ENCODE measurements around the gene TMA7.
A peak's percentile ranks its signal among the peaks of the same experiment; 100 is the strongest.

Gene TMA7

DNA sequence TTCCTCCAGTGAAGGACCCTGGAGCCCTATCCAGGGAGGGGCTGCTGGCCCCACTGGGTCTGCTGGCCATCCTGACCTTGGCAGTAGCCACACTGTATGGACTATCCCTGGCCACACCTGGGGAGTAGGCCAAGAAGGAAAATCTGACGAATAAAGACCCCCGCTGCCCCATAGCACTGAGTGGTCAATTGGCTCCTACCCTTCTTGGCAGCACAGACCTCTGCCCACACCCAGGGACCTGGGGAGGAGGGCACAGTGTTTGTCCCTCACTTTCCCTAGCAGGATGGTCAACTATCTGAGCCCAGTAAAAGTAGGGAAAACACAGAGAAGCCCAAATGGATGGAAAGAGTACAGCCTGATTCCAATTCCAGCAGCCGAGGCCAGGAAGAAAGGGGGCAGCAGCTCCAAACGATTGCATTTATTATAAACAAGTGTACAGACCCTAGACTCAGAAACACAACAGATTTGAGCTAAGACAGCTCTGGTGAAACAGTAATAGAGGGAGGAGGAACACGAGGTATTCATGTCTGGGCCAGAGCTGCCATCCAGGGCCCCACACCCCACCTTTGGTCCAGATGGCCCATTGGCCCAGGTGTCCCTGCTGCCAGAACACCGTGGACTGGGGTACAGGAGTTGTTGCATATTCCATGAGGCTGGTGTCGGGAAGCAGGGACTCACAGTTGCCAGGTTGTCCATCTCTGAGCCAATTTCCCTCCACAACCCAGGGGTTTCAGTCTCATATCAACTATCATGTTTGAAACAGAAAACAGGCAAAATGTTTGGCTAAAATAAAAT, 27.6 kb downstream of the TMA7 start:
- Histone ChIP-seq H2AFZ (ENCODE audit: low read depth, low read length) (no peak overlapping the region), H3K4me3 (ENCODE audit: insufficient read depth in 1 of 2, low read depth in 1 of 2, low read length in 2 of 2) (peak overlapping the region in 1 of 2 experiments; percentile 88), H3K4me1 (ENCODE audit: control insufficient read depth, insufficient read depth, low read depth, low read length) (peaks cover 32% of the 10 kb centered on the region), H3K18ac (ENCODE audit: low read depth in 1 of 2, low read length in 2 of 2) (no peak overlapping the region), H3K23ac (ENCODE audit: low read length in 2 of 2) (no peak overlapping the region), H3K79me1 (replicated peaks; ENCODE audit: low read length, poor library complexity, severe bottlenecking) (peaks cover 13% of the 10 kb centered on the region), H4K8ac (ENCODE audit: low read length) (peak overlapping the region; percentile 30), H2BK120ac (ENCODE audit: low read depth, low read length) (no peak overlapping the region), H2AK5ac (ENCODE audit: low read length, severe bottlenecking) (no peak overlapping the region), H4K91ac (ENCODE audit: low read length) (no peak overlapping the region), H3K4me2 (ENCODE audit: low read length, poor library complexity, severe bottlenecking) (no peak overlapping the region), H3K27ac (ENCODE audit: low read length, poor library complexity, severe bottlenecking) (no peak overlapping the region), H3K14ac (ENCODE audit: low read length in 2 of 2) (no peak overlapping the region), H3K4ac (ENCODE audit: low read depth in 1 of 2, low read length in 2 of 2) (no peak overlapping the region), H2BK15ac (ENCODE audit: low read depth, poor library complexity, severe bottlenecking) (no peak overlapping the region), H2BK5ac (ENCODE audit: low read depth, low read length, poor library complexity, severe bottlenecking) (no peak overlapping the region), H3K36me3 (ENCODE audit: control insufficient read depth in 1 of 2, insufficient read depth in 2 of 2, low read depth in 1 of 2, low read length in 2 of 2) (peaks cover 56 to 64% of the 10 kb centered on the region in 2 experiments), H3K9me3 (ENCODE audit: control insufficient read depth, low read length) (no peaks in the 10 kb centered on the region), H3K9ac (ENCODE audit: low read length) (peak overlapping the region; percentile 94), H3K27me3 (ENCODE audit: control insufficient read depth in 1 of 2, insufficient read depth in 1 of 2, low read length in 2 of 2) (no peaks in the 10 kb centered on the region), H2BK12ac (ENCODE audit: low read length in 2 of 2) (no peak overlapping the region)
- 96% methylated on average over 7 of the region's 7 CpGs for WGBS
- no peak for DNase-seq

- no peak overlapping the region for H3K14ac ChIP-seq (ENCODE audit: low read length in 2 of 2)
- H3K4me1 ChIP-seq (ENCODE audit: control insufficient read depth, insufficient read depth, low read depth, low read length), result peaks cover 35% of the 10 kb centered on the region
- no peak overlapping the region for H3K4ac ChIP-seq (ENCODE audit: low read depth in 1 of 2, low read length in 2 of 2)
- H2BK15ac ChIP-seq (ENCODE audit: low read depth, poor library complexity, severe bottlenecking), result no peak overlapping the region
- H2BK120ac ChIP-seq (ENCODE audit: low read depth, low read length), result no peak overlapping the region
- no peak overlapping the region for H3K18ac ChIP-seq (ENCODE audit: low read depth in 1 of 2, low read length in 2 of 2)
- peaks cover 51 to 63% of the 10 kb centered on the region in 2 experiments for H3K36me3 ChIP-seq (ENCODE audit: control insufficient read depth in 1 of 2, insufficient read depth in 2 of 2, low read depth in 1 of 2, low read length in 2 of 2)
- no peak overlapping the region for H2AFZ ChIP-seq (ENCODE audit: low read depth, low read length)
- H2BK5ac ChIP-seq (ENCODE audit: low read depth, low read length, poor library complexity, severe bottlenecking), result no peak overlapping the region
- H2AK5ac ChIP-seq (ENCODE audit: low read length, severe bottlenecking), result no peak overlapping the region
- no peak for DNase-seq
- no peak overlapping the region for H3K4me2 ChIP-seq (ENCODE audit: low read length, poor library complexity, severe bottlenecking)
- 96% methylated on average over 8 of the region's 8 CpGs for WGBS
- no peak overlapping the region for H2BK12ac ChIP-seq (ENCODE audit: low read length in 2 of 2)
- H3K4me3 ChIP-seq (ENCODE audit: insufficient read depth in 1 of 2, low read depth in 1 of 2, low read length in 2 of 2), result peak overlapping the region in 1 of 2 experiments; percentile 88
- no peak overlapping the region for H4K91ac ChIP-seq (ENCODE audit: low read length)
- H4K8ac ChIP-seq (ENCODE audit: low read length), result no peak overlapping the region
- no peaks in the 10 kb centered on the region for H3K27me3 ChIP-seq (ENCODE audit: control insufficient read depth in 1 of 2, insufficient read depth in 1 of 2, low read length in 2 of 2)
- H3K23ac ChIP-seq (ENCODE audit: low read length in 2 of 2), result no peak overlapping the region
- no peaks in the 10 kb centered on the region for H3K9me3 ChIP-seq (ENCODE audit: control insufficient read depth, low read length)
- H3K9ac ChIP-seq (ENCODE audit: low read length), result peak overlapping the region; percentile 94
- no peak overlapping the region for H3K27ac ChIP-seq (ENCODE audit: low read length, poor library complexity, severe bottlenecking)
- H3K79me1 ChIP-seq (replicated peaks; ENCODE audit: low read length, poor library complexity, severe bottlenecking), result peaks cover 13% of the 10 kb centered on the region
Measured at GRCh38 chr3:48468329-48468731, 28.3 kb downstream of the TMA7 start.

DNA sequence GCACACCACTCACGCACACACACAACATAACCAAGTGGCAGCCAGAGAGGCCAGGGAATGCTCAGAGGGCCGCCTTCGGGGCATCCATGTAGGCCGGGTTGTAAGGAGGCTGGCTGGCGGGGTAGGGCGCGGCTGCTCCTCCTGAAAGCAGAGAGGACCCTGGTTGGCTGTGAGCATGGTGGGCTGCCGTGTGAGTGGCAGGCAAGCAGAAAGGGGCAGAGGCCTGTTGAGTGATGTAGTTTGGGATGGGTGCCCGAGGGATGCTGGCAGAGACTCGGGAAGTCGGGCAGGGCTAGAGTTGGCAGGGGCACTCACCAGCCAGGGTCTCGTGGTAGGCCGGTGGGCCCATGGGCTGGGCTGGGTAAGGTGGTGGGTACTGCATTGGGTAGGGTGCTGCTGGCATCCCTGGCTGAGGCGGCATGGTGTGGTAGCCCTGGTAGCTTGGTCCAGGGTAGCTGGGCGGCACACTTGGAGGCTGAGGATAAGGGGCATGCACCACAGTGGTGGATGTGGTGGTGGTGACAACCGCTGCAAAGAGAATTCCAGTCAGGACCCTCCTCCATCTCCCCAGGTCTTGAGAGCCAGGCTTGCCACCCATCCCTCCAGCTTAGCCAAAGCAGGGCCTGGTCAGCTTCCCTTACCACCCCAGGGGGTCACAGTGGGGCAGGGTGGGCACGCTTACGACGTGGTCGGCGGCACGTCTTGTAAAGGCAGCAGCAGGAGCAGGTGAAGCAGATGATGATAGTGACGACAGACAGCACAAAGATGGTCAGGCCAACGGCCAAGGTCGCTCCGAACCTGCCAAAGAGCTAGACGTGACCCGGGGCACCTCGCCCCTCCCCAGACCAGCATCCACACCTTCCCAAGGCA, 29.2 kb downstream of the TMA7 start:
- Histone ChIP-seq H3K18ac (ENCODE audit: low read depth in 1 of 2, low read length in 2 of 2) (no peak overlapping the region), H4K8ac (ENCODE audit: low read length) (no peak overlapping the region), H2AK5ac (ENCODE audit: low read length, severe bottlenecking) (no peak overlapping the region), H3K27me3 (ENCODE audit: control insufficient read depth in 1 of 2, insufficient read depth in 1 of 2, low read length in 2 of 2) (no peaks in the 10 kb centered on the region), H3K9me3 (ENCODE audit: control insufficient read depth, low read length) (no peaks in the 10 kb centered on the region), H3K4me2 (ENCODE audit: low read length, poor library complexity, severe bottlenecking) (no peak overlapping the region), H3K4ac (ENCODE audit: low read depth in 1 of 2, low read length in 2 of 2) (no peak overlapping the region), H4K91ac (ENCODE audit: low read length) (peak overlapping the region; percentile 12), H2BK5ac (ENCODE audit: low read depth, low read length, poor library complexity, severe bottlenecking) (no peak overlapping the region), H3K4me1 (ENCODE audit: control insufficient read depth, insufficient read depth, low read depth, low read length) (peaks cover 36% of the 10 kb centered on the region), H3K79me1 (replicated peaks; ENCODE audit: low read length, poor library complexity, severe bottlenecking) (peaks cover 13% of the 10 kb centered on the region), H3K27ac (ENCODE audit: low read length, poor library complexity, severe bottlenecking) (no peak overlapping the region), H2BK15ac (ENCODE audit: low read depth, poor library complexity, severe bottlenecking) (no peak overlapping the region), H3K9ac (ENCODE audit: low read length) (peak overlapping the region; percentile 59), H2BK120ac (ENCODE audit: low read depth, low read length) (no peak overlapping the region), H3K23ac (ENCODE audit: low read length in 2 of 2) (no peak overlapping the region), H3K4me3 (ENCODE audit: insufficient read depth in 1 of 2, low read depth in 1 of 2, low read length in 2 of 2) (no peak overlapping the region), H2BK12ac (ENCODE audit: low read length in 2 of 2) (no peak overlapping the region), H2AFZ (ENCODE audit: low read depth, low read length) (no peak overlapping the region), H3K14ac (ENCODE audit: low read length in 2 of 2) (no peak overlapping the region), H3K36me3 (ENCODE audit: control insufficient read depth in 1 of 2, insufficient read depth in 2 of 2, low read depth in 1 of 2, low read length in 2 of 2) (peaks cover 45 to 54% of the 10 kb centered on the region in 2 experiments)
- 97% methylated on average over 25 of the region's 29 CpGs for WGBS
- DNase-seq, result no peak

GRCh38 chr3:48470286-48470685, 30.2 kb downstream of the TMA7 start:
- no peak overlapping the region for H4K8ac ChIP-seq (ENCODE audit: low read length)
- no peak overlapping the region for H3K4me3 ChIP-seq (ENCODE audit: insufficient read depth in 1 of 2, low read depth in 1 of 2, low read length in 2 of 2)
- H3K9me3 ChIP-seq (ENCODE audit: control insufficient read depth, low read length), result no peaks in the 10 kb centered on the region
- H3K79me1 ChIP-seq (replicated peaks; ENCODE audit: low read length, poor library complexity, severe bottlenecking), result peaks cover 14% of the 10 kb centered on the region
- no peak overlapping the region for H2BK5ac ChIP-seq (ENCODE audit: low read depth, low read length, poor library complexity, severe bottlenecking)
- no peak overlapping the region for H3K4me2 ChIP-seq (ENCODE audit: low read length, poor library complexity, severe bottlenecking)
- no peak overlapping the region for H3K14ac ChIP-seq (ENCODE audit: low read length in 2 of 2)
- no peak overlapping the region for H2BK15ac ChIP-seq (ENCODE audit: low read depth, poor library complexity, severe bottlenecking)
- 100% methylated on average over 1 of the region's 1 CpG for WGBS
- no peak overlapping the region for H3K4ac ChIP-seq (ENCODE audit: low read depth in 1 of 2, low read length in 2 of 2)
- H2AFZ ChIP-seq (ENCODE audit: low read depth, low read length), result no peak overlapping the region
- no peak overlapping the region for H2BK120ac ChIP-seq (ENCODE audit: low read depth, low read length)
- peaks cover 38 to 51% of the 10 kb centered on the region in 2 experiments for H3K36me3 ChIP-seq (ENCODE audit: control insufficient read depth in 1 of 2, insufficient read depth in 2 of 2, low read depth in 1 of 2, low read length in 2 of 2)
- H3K4me1 ChIP-seq (ENCODE audit: control insufficient read depth, insufficient read depth, low read depth, low read length), result peaks cover 38% of the 10 kb centered on the region
- peak overlapping the region in 1 of 2 experiments; percentile 19 for H2BK12ac ChIP-seq (ENCODE audit: low read length in 2 of 2)
- H3K27ac ChIP-seq (ENCODE audit: low read length, poor library complexity, severe bottlenecking), result no peak overlapping the region
- DNase-seq, result no peak
- H3K23ac ChIP-seq (ENCODE audit: low read length in 2 of 2), result no peak overlapping the region
- H4K91ac ChIP-seq (ENCODE audit: low read length), result no peak overlapping the region
- no peak overlapping the region for H2AK5ac ChIP-seq (ENCODE audit: low read length, severe bottlenecking)
- H3K27me3 ChIP-seq (ENCODE audit: control insufficient read depth in 1 of 2, insufficient read depth in 1 of 2, low read length in 2 of 2), result no peaks in the 10 kb centered on the region
- peak overlapping the region; percentile 59 for H3K9ac ChIP-seq (ENCODE audit: low read length)
- H3K18ac ChIP-seq (ENCODE audit: low read depth in 1 of 2, low read length in 2 of 2), result no peak overlapping the region
